GM18907 (cell line): ENCODE data around the gene CPB1.

Experiments
- ATAC-seq: cut with Tn5 transposase; IDR thresholded peaks from one replicate; pipeline ENCODE4 v1.9.1; 2021; ENCODE audit warnings: mild to moderate bottlenecking, moderate library complexity; ENCODE audit not compliant: unreplicated experiment

Gene CPB1

DNA sequence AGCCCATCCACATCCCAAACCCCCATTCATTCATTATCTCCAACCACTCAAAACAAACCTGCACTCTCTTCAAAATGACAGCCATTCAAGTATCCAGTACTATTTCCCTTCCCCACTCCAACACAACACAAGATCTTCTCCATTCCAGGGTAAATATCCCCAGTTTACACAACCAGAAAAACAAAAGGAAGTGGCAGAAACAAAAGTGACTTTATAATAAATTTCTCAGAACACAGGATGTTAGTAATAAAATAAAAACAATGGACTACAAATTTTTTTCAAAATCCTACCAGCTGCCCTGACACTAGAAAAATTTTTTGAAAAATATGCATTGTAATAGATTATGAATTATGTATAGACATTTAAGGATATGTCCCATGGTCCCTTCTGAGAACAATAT lies 51.6 kb downstream of the CPB1 start:
- ATAC-seq: no peak

DNA sequence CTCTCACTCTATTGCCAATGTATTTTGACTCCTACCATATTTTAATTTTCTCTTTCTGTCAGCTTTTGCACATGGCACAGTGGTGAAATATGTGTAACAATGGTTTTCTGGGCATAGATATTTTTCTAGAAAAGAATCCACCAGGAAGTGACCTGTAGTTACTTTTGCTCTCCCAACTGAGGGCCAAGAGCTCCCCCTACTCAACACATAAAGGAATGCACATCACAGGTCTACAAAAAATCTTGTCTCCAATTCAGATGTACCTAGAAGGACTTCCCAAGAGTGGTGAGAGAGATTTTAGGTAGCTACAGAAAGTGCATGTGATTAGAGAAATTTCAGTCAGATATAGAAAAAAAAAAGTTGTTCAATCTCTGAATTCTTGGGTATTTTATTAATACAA lies 53.1 kb downstream of the CPB1 start:
- no peak for ATAC-seq

DNA sequence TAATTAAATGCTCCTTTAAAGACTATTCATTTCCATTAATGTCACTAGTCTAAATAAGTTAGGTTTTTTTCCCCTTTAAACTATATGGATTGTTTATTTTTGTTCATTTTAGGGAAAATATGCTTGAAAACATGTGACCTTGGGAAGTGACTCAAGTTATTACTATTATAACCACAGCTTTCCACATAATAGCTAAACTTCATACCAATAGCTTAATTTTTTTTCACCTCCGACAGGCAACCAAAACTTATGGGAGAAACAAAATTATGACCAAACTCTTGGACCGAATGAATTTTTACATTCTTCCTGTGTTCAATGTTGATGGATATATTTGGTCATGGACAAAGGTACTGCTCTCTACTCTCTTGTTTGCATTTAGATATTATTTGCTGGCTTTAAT lies 53.7 kb downstream of the CPB1 start:
- ATAC-seq: no peak

DNA sequence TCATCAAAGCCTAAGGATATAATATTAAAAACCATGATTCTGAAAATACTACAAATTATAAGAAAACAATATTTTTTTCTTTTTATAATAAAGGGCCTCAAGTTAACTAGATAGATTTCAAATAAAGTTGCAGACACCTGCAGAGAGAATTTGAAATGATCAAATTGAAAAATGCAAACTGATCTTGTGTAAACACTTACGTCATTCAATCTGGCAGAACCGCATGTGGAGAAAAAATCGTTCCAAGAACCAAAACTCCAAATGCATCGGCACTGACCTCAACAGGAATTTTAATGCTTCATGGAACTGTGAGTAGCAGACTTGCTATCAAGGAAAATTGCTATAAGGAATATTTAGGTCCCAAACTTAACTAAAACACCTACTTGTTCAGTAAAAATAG lies 54.7 kb downstream of the CPB1 start:
- no peak for ATAC-seq

DNA sequence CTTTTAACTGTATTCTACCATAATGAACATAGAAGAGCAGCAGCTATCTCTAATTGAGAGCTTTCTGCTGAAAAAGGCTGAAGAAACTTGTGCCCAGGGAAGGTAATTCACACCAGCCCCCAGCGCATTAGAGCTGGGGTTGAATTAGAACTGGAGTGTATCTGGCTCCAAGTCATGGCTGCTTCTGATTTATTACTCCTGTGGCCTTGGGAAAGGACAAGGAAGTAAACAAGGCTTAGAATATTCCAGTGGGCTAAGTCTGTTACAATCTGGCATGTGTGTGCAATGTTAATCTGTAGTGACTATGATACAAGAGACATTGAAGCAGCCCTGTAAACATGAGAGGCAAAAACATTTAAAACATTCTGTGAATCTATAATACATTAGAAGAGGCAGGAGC lies 55.6 kb downstream of the CPB1 start:
- ATAC-seq: no peak

- ATAC-seq: no peak
Observed at GRCh38 chr3:148884261-148884660, 56.6 kb downstream of the CPB1 start.

DNA sequence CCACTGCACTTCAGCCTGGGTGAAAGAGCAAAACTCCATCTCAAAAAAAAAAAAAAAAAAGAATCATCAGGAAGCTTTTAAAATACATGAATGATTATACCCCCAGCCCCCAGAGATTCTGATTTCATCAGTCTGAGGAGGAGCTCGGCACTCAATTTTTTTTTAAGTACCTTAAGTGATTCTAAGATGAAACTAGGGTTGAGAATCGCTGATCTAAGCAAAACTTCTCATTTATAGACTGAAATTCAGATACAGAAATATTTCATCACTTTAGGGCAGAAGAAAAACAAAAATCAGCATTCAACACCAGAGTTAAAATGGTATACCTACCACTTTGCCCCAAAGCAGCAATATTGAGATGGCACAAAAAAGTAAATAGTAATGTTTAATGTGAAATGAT lies 62.2 kb downstream of the CPB1 start:
- no peak for ATAC-seq

DNA sequence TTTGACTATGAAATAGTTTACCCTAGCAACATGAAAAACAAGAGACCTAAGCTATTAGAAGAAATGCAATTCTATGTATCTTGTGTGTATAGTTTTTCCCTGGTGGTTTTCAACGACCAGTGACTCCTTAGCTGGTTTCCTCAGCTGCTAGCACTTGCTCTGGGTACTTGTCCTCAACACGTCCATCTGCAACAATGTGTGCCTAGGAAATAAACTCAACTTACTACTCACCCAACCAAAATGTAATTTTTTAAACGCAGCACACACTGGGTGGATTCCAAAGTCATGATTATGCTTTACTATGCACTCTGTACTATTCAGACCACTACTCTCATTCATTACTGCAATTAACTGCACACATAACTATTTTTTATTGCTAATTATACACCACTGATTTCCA lies 68.5 kb downstream of the CPB1 start:
- ATAC-seq: no peak

DNA sequence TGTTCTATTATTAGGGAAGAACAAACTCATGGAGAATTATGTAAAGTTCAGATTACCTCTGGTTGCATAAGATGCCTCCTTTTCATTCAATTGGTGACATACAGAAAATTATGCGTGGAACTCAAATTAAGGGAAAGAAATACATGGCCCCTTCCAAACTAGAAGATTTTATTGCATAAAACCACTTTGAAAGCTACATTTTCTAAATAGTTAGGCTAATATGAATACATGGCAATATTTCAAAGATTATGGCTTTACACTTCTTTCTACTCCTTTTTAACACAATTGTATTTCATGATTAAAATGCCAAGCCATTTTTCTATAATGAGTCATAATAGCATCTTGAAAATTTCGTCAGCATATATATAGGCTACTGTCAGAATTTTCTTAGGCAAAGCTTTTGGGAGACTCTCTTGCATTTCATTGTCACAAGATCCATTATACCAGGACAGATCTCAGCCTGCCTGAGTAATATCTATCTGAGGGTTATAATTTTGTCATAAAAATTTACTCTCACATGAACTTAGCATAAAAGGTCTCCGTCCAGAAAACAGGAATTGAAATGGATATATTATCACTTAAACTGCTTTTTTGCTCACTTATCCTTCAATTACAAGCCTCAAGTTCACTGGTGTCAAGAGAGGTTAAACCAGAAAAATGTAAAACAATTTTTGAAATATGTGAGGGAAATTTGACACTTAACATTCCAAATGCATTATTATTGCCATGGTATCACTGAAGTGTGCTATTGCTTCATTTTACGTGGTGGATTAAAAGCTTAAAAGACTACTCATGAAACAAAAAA lies 74.6 kb downstream of the CPB1 start:
- ATAC-seq: no peak

- ATAC-seq: no peak
Observed at GRCh38 chr3:148903022-148903442, 75.4 kb downstream of the CPB1 start.

- no peak for ATAC-seq
Observed at GRCh38 chr3:148903941-148904340, 76.3 kb downstream of the CPB1 start.

DNA sequence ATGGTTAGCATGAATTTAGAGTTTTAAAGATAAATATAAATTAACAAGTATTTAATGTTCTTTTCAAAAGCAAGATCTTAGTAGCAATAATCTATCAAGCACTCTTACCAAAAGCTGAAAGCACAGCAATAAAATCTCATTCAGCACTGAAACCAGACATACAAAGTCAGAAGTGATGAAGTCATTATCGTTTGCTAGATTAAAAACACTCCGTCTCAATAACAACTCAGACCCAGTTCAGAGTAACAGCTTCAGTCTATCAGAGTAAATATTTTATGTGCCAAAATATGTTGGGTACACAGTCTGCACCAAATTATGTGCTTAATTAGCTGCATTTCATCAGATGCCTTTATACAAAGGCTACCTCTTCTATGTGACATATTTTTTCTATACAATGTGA lies 79.1 kb downstream of the CPB1 start:
- no peak for ATAC-seq
